PC-3 (cell line): Measurements from ENCODE around the gene PPM1G. TPM values are rescaled to one million over a fixed set of nuclear protein-coding genes. Genes with fewer than 3 reads are reported as not detected.

Experiments used
- ATAC-seq: fragments of 200-7000 bp; cut with Tn5 transposase; 2 replicates; pipeline ENCODE4 v1.9.1; 2020; ENCODE audit warnings: mild to moderate bottlenecking, moderate library complexity
- BruUV-seq: library from RNA; stranded (reverse); fragments of 400-500 nt; replicated peaks from 2 replicates; lab custom pipeline; 2021; lab: Mats Ljungman, UMichigan
- CTCF ChIA-PET: fragments of 300-600 bp; sonication (Branson Sonifier 250); formaldehyde crosslinking; loops from one replicate; lab custom pipeline; 2022; ENCODE audit warnings: antibody characterized with exemption; lab: Charles Lee
- POLR2A ChIA-PET: fragments of 300-600 bp; sonication (Branson Sonifier 250); formaldehyde crosslinking; loops from one replicate; lab custom pipeline; 2022; ENCODE audit warnings: antibody characterized with exemption; ENCODE audit not compliant: unreplicated experiment; lab: Charles Lee
- DNase-seq: peaks from one replicate; pipeline ENCODE4 v3.0.0-alpha.2; 2015
- H2AFZ ChIP-seq: fragments of 300-600 bp; sonication (generic); 2 replicates; pipeline ENCODE4 v1.6.0; 2016; ENCODE audit warnings: antibody characterized with exemption, low read length
- H3F3A ChIP-seq: fragments of 300-600 bp; sonication (generic); one replicate; pipeline ENCODE4 v1.6.0; 2017; ENCODE audit warnings: antibody characterized with exemption, low read length, control low read depth, mild to moderate bottlenecking; ENCODE audit not compliant: unreplicated experiment
- H3K27ac ChIP-seq: fragments of 300-600 bp; sonication (generic); 2 replicates; pipeline ENCODE4 v1.5.1; 2016; ENCODE audit warnings: mild to moderate bottlenecking, low read length
- H3K27me3 ChIP-seq: fragments of 300-600 bp; sonication (generic); 2 replicates; pipeline ENCODE4 v1.6.1; 2016; ENCODE audit warnings: low read length, mixed read lengths
- H3K36me3 ChIP-seq: fragments of 300-600 bp; sonication (generic); 2 replicates; pipeline ENCODE4 v1.6.1; 2016; ENCODE audit warnings: low read depth, mixed run types, low read length, mixed read lengths
- H3K4me1 ChIP-seq: fragments of 300-600 bp; sonication (generic); 2 replicates; pipeline ENCODE4 v1.5.1; 2016; ENCODE audit warnings: low read length; ENCODE audit not compliant: insufficient read depth
- H3K4me2 ChIP-seq: fragments of 300-600 bp; sonication (generic); 2 replicates; pipeline ENCODE4 v1.6.0; 2016; ENCODE audit warnings: low read length
- H3K4me3 ChIP-seq: fragments of 300-600 bp; sonication (generic); 2 replicates; pipeline ENCODE4 v1.5.1; 2016; ENCODE audit warnings: mild to moderate bottlenecking, low read length, mixed read lengths
- H3K79me2 ChIP-seq: fragments of 300-600 bp; sonication (generic); 2 replicates; pipeline ENCODE4 v1.6.1; 2017; ENCODE audit warnings: low read length, mixed read lengths
- H3K9ac ChIP-seq: fragments of 300-600 bp; sonication (generic); 2 replicates; pipeline ENCODE4 v1.6.0; 2016; ENCODE audit warnings: mild to moderate bottlenecking, low read length
- H3K9me2 ChIP-seq: fragments of 300-600 bp; sonication (generic); replicated peaks from 2 replicates; pipeline ENCODE4 v1.6.1; 2016; ENCODE audit warnings: mixed run types, low read length, mixed read lengths
- H3K9me3 ChIP-seq: fragments of 300-600 bp; sonication (generic); 2 replicates; pipeline ENCODE4 v1.6.1; 2016; ENCODE audit warnings: low read length, mixed read lengths
- H4K20me1 ChIP-seq: fragments of 300-600 bp; sonication (generic); 2 replicates; pipeline ENCODE4 v1.6.1; 2016; ENCODE audit warnings: low read length, mixed read lengths
- EZH2 ChIP-seq: fragments of 300-600 bp; sonication (generic); IDR thresholded peaks from one replicate; pipeline ENCODE4 v1.6.1; 2017; ENCODE audit warnings: antibody characterized with exemption, mild to moderate bottlenecking, low read length; ENCODE audit not compliant: unreplicated experiment
- EZH2phosphoT487 ChIP-seq: fragments of 300-600 bp; sonication (generic); IDR thresholded peaks from 2 replicates; pipeline ENCODE4 v1.6.1; 2018; ENCODE audit warnings: mild to moderate bottlenecking, antibody characterized with exemption, low read length, borderline replicate concordance
- intact Hi-C: fragments of 100-400 bp; cut with micrococcal nuclease; formaldehyde crosslinking; loops from 2 replicates; pipeline ENCODE4 v1.9.0; 2023
- total RNA-seq: library from RNA; depleted of rRNA; stranded (reverse); fragments of >200 nt; gene quantifications from 2 replicates; pipeline ENCODE4 v1.2.3, GENCODE V29; 2014
- TF ChIP-seq, protein P1 (sequence below): fragments of 300-600 bp; sonication (generic); conservative IDR thresholded peaks from 2 replicates; pipeline ENCODE4 v1.5.1; 2017; ENCODE audit warnings: antibody characterized with exemption, low read depth, mild to moderate bottlenecking, low read length

PPM1G gene
- total RNA-seq, 1 experiment from 2014 or later = 122 TPM

DNA sequence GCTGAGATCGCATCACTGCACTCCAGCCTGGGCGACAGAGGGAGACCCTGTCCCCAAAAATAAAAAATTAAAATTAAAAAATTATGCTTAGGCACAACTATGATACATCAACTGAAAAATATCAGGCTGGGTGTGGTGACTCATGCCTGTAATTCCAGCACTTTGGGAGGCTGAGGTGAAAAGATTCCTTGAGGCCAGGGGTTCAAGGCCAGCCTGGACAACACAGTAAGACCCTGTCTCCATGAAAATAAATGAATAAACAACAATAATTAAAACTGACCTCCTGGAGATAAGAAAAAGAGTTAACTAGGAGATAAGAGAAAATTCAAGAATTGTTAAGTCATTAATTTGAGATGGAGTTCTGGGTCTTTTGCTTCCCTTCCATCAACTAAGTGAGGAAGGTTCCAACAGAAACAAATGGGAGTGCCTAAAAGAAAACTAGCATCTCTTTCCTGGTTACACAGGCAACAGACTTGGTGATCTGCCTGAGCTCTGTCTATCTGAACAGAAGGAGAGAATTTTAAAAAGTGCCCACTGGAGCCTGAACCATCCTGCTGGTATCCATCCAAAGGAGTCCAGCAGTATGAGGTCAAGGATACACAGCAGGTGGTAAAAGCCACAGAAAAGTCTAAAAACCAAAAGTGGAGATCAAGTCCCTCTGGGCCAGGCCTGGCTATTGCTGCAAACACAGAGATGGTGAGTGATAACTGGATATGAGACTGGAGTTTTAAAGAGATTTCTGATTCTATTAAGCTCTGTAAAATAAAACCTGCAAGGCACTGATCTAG is 8.8 kb downstream of the PPM1G start:
- CTCF ChIA-PET = no interaction called here
- Histone ChIP-seq H3K4me1 (no peaks in the 10 kb centered on the region), H3K4me3 (no peak overlapping the region), H3K36me3 (peaks cover 10% of the 10 kb centered on the region; the same call in 1 of the 2 replicates), H3F3A (no peaks in the 10 kb centered on the region), H3K27ac (no peak overlapping the region), H3K27me3 (no peaks in the 10 kb centered on the region), H3K9me2 (no peaks in the 10 kb centered on the region), H3K79me2 (peaks cover 99% of the 10 kb centered on the region), H2AFZ (no peak overlapping the region), H4K20me1 (peaks cover 32% of the 10 kb centered on the region), H3K9ac (no peak overlapping the region), H3K4me2 (no peak overlapping the region), H3K9me3 (no peaks in the 10 kb centered on the region)
- intact Hi-C loops = loop anchor here (10.0 kb wide), 1 partner anchor 254 kb away; no protein-coding TSS in a partner anchor
- no peak for ATAC-seq
- POLR2A ChIA-PET = interaction anchor here (0.6 kb wide), 1 partner anchor 56 kb away, joined by 6 read pairs; no protein-coding TSS in a partner anchor
- TF ChIP-seq EZH2phosphoT487 (no peak), EZH2 (no peak)
- TF ChIP-seq, protein P1, sequence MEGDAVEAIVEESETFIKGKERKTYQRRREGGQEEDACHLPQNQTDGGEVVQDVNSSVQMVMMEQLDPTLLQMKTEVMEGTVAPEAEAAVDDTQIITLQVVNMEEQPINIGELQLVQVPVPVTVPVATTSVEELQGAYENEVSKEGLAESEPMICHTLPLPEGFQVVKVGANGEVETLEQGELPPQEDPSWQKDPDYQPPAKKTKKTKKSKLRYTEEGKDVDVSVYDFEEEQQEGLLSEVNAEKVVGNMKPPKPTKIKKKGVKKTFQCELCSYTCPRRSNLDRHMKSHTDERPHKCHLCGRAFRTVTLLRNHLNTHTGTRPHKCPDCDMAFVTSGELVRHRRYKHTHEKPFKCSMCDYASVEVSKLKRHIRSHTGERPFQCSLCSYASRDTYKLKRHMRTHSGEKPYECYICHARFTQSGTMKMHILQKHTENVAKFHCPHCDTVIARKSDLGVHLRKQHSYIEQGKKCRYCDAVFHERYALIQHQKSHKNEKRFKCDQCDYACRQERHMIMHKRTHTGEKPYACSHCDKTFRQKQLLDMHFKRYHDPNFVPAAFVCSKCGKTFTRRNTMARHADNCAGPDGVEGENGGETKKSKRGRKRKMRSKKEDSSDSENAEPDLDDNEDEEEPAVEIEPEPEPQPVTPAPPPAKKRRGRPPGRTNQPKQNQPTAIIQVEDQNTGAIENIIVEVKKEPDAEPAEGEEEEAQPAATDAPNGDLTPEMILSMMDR = no peak
- DNase-seq = no peak
- no TSS peak for BruUV-seq

DNA sequence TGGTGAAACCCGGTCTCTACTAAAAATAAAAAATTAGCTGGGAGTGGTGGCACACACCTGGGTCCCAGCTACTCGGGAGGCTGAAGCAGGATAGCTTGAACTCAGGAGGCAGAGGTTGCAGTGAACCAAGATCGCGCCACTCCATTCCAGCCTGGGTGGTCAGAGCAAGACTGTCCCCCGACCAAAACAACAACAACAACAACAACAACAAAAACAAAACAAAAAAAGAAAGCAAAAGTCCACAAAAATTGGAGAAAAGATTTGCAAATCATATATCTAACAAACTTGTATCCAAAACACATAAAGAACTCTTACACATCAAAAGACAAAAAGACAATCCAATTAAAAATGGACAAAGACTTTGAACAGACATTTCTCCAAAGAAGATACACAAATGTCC is 10.4 kb downstream of the PPM1G start:
- H3K4me3 ChIP-seq = no peak overlapping the region
- peaks cover 28% of the 10 kb centered on the region for H4K20me1 ChIP-seq

More for the DNA sequence above, 10.4 kb downstream of the PPM1G start:
- no peak for DNase-seq
- no TSS peak for BruUV-seq
- no peaks in the 10 kb centered on the region for H3K4me1 ChIP-seq
- no peak overlapping the region for H2AFZ ChIP-seq
- no peaks in the 10 kb centered on the region for H3K9me2 ChIP-seq
- peaks cover 10% of the 10 kb centered on the region; the same call in 1 of the 2 replicates for H3K36me3 ChIP-seq
- H3K9ac ChIP-seq = no peak overlapping the region
- no peaks in the 10 kb centered on the region for H3K9me3 ChIP-seq
- H3K79me2 ChIP-seq = peaks cover 99% of the 10 kb centered on the region
- POLR2A ChIA-PET = no interaction called here
- TF ChIP-seq EZH2 = no peak
- no peak for TF ChIP-seq EZH2phosphoT487
- TF ChIP-seq, protein P1 = no peak
- H3K27me3 ChIP-seq = no peaks in the 10 kb centered on the region
- CTCF ChIA-PET = no interaction called here
- intact Hi-C loops = no loop called here
- H3K4me2 ChIP-seq = no peak overlapping the region
- no peak for ATAC-seq
- H3K27ac ChIP-seq = no peak overlapping the region
- H3F3A ChIP-seq = no peaks in the 10 kb centered on the region
